ENCODE results near the gene PRICKLE4. TPM values are rescaled to one million over a fixed set of nuclear protein-coding genes. Genes with fewer than 3 reads are reported as not detected.

The PRICKLE4 gene
- polyA plus RNA-seq, result 1 to 10 TPM; 7.3 to 8.9 TPM

DNA sequence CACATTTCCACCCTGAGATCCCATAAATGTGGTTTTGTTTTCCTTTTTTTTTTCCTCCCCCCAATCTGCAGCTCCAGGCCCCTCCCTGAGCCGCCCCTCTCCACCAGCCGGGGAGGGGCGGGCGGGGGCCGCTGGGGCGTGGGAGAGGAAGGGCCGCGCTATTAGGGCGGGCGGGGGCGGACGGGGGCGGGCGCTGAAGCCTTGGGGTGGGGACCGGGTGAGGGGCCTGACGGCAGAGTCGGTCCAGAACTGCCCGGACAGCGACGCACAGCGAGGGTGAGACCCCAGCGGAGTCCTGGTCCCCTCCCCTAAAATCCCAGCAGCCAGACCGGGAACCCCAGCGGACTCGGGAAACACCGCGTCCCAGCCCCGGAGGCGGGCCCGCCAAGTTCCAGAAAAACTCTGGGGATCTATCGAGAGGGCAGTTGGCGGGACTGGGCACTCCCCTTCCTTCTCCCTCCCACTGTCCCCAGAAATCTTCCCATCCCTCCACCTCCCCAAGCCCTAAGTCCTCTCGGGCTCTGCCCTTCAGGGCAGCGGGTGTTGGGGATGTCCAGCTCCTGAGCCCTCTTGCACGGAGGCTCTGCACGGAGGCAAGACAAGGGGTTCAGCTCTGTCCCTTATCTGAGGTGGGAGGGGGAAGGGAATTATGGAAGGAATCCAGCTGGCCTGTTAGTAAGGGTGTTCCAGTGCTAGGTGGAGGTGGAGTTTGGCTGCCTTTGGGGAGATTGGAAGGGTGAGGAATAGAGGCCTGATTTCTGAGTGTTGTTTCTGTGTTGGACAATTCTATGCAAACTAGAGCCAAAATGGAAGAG is at the start of gene PRICKLE4:
PRICKLE4 (plus strand) TSS at position 232 of the 815 bp plus-strand sequence. CDS start 2,692 bp downstream, outside the sequence.
- 1 to 2% methylated on average over 31 to 36 of the region's 36 CpGs for whole genome bisulfite sequencing, 2 donors
- H3K4me3 ChIP-seq (ENCODE audit: low read depth in 1 of 2, low read length in 2 of 2), result peak within 1 kb of the TSS; percentile 52 to 68
- no peaks in the 10 kb centered on the region for H3K27me3 ChIP-seq (ENCODE audit: control insufficient read depth in 1 of 2, insufficient read depth in 2 of 2, low read length in 2 of 2)
- H3K9me3 ChIP-seq (ENCODE audit: control insufficient read depth in 2 of 2, insufficient read depth in 1 of 2, low read depth in 1 of 2, low read length in 1 of 2), result no peaks in the 10 kb centered on the region
- peak within 1 kb of the TSS; percentile 88 to 89 for H3K27ac ChIP-seq (ENCODE audit: low read depth in 2 of 2, low read length in 1 of 2)
- H3K36me3 ChIP-seq (ENCODE audit: control insufficient read depth in 2 of 2, insufficient read depth in 2 of 2, low read length in 1 of 2), result no peaks in the 10 kb centered on the region
- peaks cover 0 to 16% of the 10 kb centered on the region in 2 donors for H3K4me1 ChIP-seq (ENCODE audit: control insufficient read depth in 2 of 2, insufficient read depth in 2 of 2, low read length in 1 of 2)

DNA sequence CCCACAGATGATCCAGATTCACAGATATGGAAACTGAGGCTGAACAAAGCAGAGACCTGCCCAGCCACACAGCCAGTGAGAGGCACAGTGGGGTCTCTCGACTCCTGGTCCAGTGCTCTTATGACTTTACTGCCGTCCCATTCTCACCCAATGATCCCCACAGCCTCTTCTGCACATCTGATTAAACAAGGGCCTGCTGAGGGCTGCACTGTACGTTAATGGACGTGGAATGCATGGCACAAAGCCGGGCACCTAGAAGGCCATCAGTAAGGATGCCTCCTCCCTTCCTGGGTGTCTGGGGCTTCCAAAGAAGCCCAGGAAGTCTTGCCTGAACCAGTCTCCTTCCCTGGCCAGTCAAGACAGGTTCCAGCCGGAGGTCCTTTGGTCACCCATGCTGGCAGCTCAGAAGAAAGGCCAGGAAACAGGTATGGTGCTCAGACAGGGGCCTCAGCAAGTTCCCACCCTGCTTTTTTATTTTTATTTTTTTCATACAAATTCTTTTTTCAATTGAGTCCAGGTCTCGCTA is 49.0 kb upstream of the PRICKLE4 start:
- WGBS, 2 donors, result 63 to 81% methylated on average over 7 of the region's 7 CpGs
- Histone ChIP-seq H3K36me3 (ENCODE audit: control insufficient read depth in 2 of 2, insufficient read depth in 2 of 2, low read length in 1 of 2) (peaks cover 0 to 5% of the 10 kb centered on the region in 2 donors), H3K4me1 (ENCODE audit: control insufficient read depth in 2 of 2, insufficient read depth in 2 of 2, low read length in 1 of 2) (peaks cover 13 to 26% of the 10 kb centered on the region in 2 donors), H3K4me3 (ENCODE audit: low read depth in 1 of 2, low read length in 2 of 2) (no peak overlapping the region), H3K27ac (ENCODE audit: low read depth in 2 of 2, low read length in 1 of 2) (no peak overlapping the region), H3K27me3 (ENCODE audit: control insufficient read depth in 1 of 2, insufficient read depth in 2 of 2, low read length in 2 of 2) (no peaks in the 10 kb centered on the region), H3K9me3 (ENCODE audit: control insufficient read depth in 2 of 2, insufficient read depth in 1 of 2, low read depth in 1 of 2, low read length in 1 of 2) (no peaks in the 10 kb centered on the region)

DNA sequence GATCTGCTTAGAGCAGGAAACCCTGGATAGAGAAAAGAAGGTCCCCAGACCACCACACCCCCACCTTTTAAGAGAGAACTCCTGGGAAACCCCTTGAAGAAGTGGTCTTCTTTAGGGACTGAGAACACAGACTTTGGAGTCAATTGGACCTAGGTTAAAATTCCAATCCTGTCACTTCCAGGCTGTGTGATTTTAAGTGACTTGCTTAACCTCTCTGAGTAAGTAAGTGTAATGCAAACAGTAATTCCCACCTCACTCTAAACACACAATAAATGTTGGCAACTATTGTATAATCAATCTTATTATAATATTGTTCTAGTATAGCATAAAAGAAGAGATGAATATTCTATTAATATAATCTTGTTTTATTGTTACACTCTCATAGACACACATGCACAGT is 48.4 kb upstream of the PRICKLE4 start:
- Histone ChIP-seq H3K4me1 (ENCODE audit: control insufficient read depth in 2 of 2, insufficient read depth in 2 of 2, low read length in 1 of 2) (peaks cover 13 to 26% of the 10 kb centered on the region in 2 donors), H3K27ac (ENCODE audit: low read depth in 2 of 2, low read length in 1 of 2) (no peak overlapping the region), H3K9me3 (ENCODE audit: control insufficient read depth in 2 of 2, insufficient read depth in 1 of 2, low read depth in 1 of 2, low read length in 1 of 2) (no peaks in the 10 kb centered on the region), H3K36me3 (ENCODE audit: control insufficient read depth in 2 of 2, insufficient read depth in 2 of 2, low read length in 1 of 2) (peaks cover 0 to 5% of the 10 kb centered on the region in 2 donors), H3K4me3 (ENCODE audit: low read depth in 1 of 2, low read length in 2 of 2) (no peak overlapping the region), H3K27me3 (ENCODE audit: control insufficient read depth in 1 of 2, insufficient read depth in 2 of 2, low read length in 2 of 2) (no peaks in the 10 kb centered on the region)

- Histone ChIP-seq H3K9me3 (ENCODE audit: control insufficient read depth in 2 of 2, insufficient read depth in 1 of 2, low read depth in 1 of 2, low read length in 1 of 2) (no peaks in the 10 kb centered on the region), H3K36me3 (ENCODE audit: control insufficient read depth in 2 of 2, insufficient read depth in 2 of 2, low read length in 1 of 2) (peaks cover 0 to 5% of the 10 kb centered on the region in 2 donors), H3K4me1 (ENCODE audit: control insufficient read depth in 2 of 2, insufficient read depth in 2 of 2, low read length in 1 of 2) (peaks cover 13 to 26% of the 10 kb centered on the region in 2 donors), H3K27ac (ENCODE audit: low read depth in 2 of 2, low read length in 1 of 2) (peak overlapping the region; percentile 95 to 96), H3K27me3 (ENCODE audit: control insufficient read depth in 1 of 2, insufficient read depth in 2 of 2, low read length in 2 of 2) (no peaks in the 10 kb centered on the region), H3K4me3 (ENCODE audit: low read depth in 1 of 2, low read length in 2 of 2) (peak overlapping the region in 1 of 2 donors; percentile 90)
- WGBS, 2 donors, result 59% methylated on average over 8 of the region's 8 CpGs
These were observed 47.8 kb upstream of the PRICKLE4 start for GRCh38 chr6:41732591-41733359.

GRCh38 chr6:41733360-41733706 is 47.2 kb upstream of the PRICKLE4 start:
- Histone ChIP-seq H3K27me3 (ENCODE audit: control insufficient read depth in 1 of 2, insufficient read depth in 2 of 2, low read length in 2 of 2) (no peaks in the 10 kb centered on the region), H3K36me3 (ENCODE audit: control insufficient read depth in 2 of 2, insufficient read depth in 2 of 2, low read length in 1 of 2) (peaks cover 0 to 5% of the 10 kb centered on the region in 2 donors), H3K4me1 (ENCODE audit: control insufficient read depth in 2 of 2, insufficient read depth in 2 of 2, low read length in 1 of 2) (peaks cover 11 to 23% of the 10 kb centered on the region in 2 donors), H3K4me3 (ENCODE audit: low read depth in 1 of 2, low read length in 2 of 2) (peak overlapping the region; percentile 5 to 90), H3K9me3 (ENCODE audit: control insufficient read depth in 2 of 2, insufficient read depth in 1 of 2, low read depth in 1 of 2, low read length in 1 of 2) (no peaks in the 10 kb centered on the region), H3K27ac (ENCODE audit: low read depth in 2 of 2, low read length in 1 of 2) (peak overlapping the region; percentile 95 to 96)
- 29 to 40% methylated on average over 11 of the region's 11 CpGs for WGBS, 2 donors

DNA sequence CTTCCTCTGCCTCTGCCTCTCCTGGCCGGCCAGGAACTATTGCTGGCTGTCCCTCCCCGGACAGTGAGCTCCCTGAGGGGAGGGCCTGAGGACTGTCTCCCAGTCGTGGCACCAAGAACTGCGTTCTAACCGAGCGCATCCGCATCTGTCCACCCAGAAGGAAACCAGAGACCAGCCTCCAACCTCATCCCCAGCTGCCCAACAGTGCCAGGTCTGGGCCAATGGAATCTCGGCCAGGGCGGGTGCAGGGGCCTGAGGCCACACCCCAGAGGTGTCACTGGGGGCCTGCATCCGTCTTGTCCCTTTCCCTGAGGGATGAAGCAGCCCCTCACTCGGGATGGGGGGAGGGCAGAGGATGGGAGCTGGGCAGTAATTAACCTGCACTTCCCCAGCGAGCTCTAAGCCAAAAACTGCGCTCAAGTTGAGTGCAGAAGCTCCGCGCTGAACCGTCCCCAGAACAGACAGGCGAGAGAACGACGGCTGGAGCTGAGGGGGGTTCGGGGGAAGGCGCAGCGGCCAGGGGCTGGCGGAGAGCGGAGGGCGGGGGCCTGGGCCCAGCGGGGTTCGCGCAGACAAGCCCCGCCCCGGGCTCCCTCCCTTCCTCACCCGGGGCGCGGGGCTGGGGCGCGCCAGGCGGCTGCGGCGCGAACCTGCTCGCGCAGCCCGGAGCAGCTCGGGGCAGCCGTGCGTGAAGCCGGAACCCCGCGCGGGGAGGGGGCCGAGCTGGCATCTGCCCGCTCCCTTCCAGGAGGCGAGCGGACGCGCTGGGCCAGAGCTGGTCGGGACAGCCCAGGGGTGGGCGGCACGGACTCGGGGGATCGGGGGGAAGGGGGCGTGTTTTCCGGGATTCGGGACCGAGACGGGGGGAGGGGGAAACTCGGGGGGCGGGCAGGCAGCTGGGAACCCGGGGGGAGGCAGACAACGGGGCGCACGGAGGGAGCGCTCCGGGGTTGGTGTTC is 46.6 kb upstream of the PRICKLE4 start:
- Histone ChIP-seq H3K36me3 (ENCODE audit: control insufficient read depth in 2 of 2, insufficient read depth in 2 of 2, low read length in 1 of 2) (peaks cover 0 to 5% of the 10 kb centered on the region in 2 donors), H3K4me1 (ENCODE audit: control insufficient read depth in 2 of 2, insufficient read depth in 2 of 2, low read length in 1 of 2) (peaks cover 7 to 19% of the 10 kb centered on the region in 2 donors), H3K4me3 (ENCODE audit: low read depth in 1 of 2, low read length in 2 of 2) (peak overlapping the region; percentile 71 to 90), H3K27me3 (ENCODE audit: control insufficient read depth in 1 of 2, insufficient read depth in 2 of 2, low read length in 2 of 2) (no peaks in the 10 kb centered on the region), H3K27ac (ENCODE audit: low read depth in 2 of 2, low read length in 1 of 2) (peak overlapping the region; percentile 95 to 96), H3K9me3 (ENCODE audit: control insufficient read depth in 2 of 2, insufficient read depth in 1 of 2, low read depth in 1 of 2, low read length in 1 of 2) (no peaks in the 10 kb centered on the region)
- WGBS, 2 donors, result 1 to 2% methylated on average over 50 to 73 of the region's 73 CpGs

DNA sequence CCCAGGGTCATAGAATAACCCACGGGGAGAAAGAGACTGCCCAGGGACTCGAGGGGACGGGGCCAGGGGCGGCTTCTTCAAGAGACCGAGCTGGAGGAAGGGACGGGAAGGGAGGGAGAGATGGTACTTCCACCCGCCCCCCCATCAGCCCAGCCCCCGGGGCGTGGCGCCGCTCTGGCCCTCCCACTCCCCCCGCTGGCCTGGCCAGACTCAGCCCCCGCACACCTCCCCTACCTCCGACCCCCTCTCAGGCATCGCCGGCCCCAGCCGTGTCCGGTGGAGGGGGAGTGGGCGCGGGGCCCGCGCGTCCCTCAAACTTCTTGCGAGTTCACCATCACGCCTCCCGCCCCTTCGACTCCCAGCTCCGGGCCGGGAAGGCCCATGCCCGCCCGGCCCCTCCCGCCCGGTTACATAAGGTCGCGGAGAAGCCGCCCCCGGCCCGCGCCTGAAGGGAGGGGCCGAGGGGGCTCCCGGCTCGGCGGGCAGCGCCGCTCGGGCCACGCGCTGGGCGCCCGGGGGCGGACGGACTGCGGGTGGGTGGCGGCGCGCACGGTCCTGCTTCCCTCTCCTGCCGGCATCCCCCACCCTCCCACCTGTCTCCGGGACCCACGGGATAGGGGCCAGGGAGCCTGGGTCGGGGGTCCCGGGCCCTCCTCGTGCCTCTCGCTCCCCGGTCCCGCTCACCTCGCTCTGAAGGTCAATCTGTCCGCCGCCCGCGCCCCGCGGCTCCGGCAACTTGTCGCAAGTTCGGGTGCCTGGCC is 45.7 kb upstream of the PRICKLE4 start:
- Histone ChIP-seq H3K4me1 (ENCODE audit: control insufficient read depth in 2 of 2, insufficient read depth in 2 of 2, low read length in 1 of 2) (peaks cover 7 to 19% of the 10 kb centered on the region in 2 donors), H3K27me3 (ENCODE audit: control insufficient read depth in 1 of 2, insufficient read depth in 2 of 2, low read length in 2 of 2) (no peaks in the 10 kb centered on the region), H3K9me3 (ENCODE audit: control insufficient read depth in 2 of 2, insufficient read depth in 1 of 2, low read depth in 1 of 2, low read length in 1 of 2) (no peaks in the 10 kb centered on the region), H3K27ac (ENCODE audit: low read depth in 2 of 2, low read length in 1 of 2) (peak overlapping the region; percentile 95 to 96), H3K36me3 (ENCODE audit: control insufficient read depth in 2 of 2, insufficient read depth in 2 of 2, low read length in 1 of 2) (peaks cover 0 to 5% of the 10 kb centered on the region in 2 donors), H3K4me3 (ENCODE audit: low read depth in 1 of 2, low read length in 2 of 2) (peak overlapping the region; percentile 71 to 90)
- 1% methylated on average over 33 to 76 of the region's 76 CpGs for WGBS, 2 donors

- H3K36me3 ChIP-seq (ENCODE audit: control insufficient read depth in 2 of 2, insufficient read depth in 2 of 2, low read length in 1 of 2), result peaks cover 0 to 3% of the 10 kb centered on the region in 2 donors
- H3K4me3 ChIP-seq (ENCODE audit: low read depth in 1 of 2, low read length in 2 of 2), result peak within 1 kb of the TSS; percentile 71 to 90
- H3K4me1 ChIP-seq (ENCODE audit: control insufficient read depth in 2 of 2, insufficient read depth in 2 of 2, low read length in 1 of 2), result peaks cover 7 to 19% of the 10 kb centered on the region in 2 donors
- H3K27me3 ChIP-seq (ENCODE audit: control insufficient read depth in 1 of 2, insufficient read depth in 2 of 2, low read length in 2 of 2), result no peaks in the 10 kb centered on the region
- H3K9me3 ChIP-seq (ENCODE audit: control insufficient read depth in 2 of 2, insufficient read depth in 1 of 2, low read depth in 1 of 2, low read length in 1 of 2), result no peaks in the 10 kb centered on the region
- 6 to 9% methylated on average over 36 to 50 of the region's 50 CpGs for WGBS, 2 donors
- peak within 1 kb of the TSS; percentile 95 to 96 for H3K27ac ChIP-seq (ENCODE audit: low read depth in 2 of 2, low read length in 1 of 2)
These were observed 45.0 kb upstream of the PRICKLE4 start, which contains the start of gene TFEB for GRCh38 chr6:41735427-41736185. TSS of gene TFEB (minus strand) at chr6:41735608. CDS start at chr6:41691213, 44,395 bp downstream.

Measured in esophagus (tissue), 2 donors.